HG03442 (cell line): ENCODE results near the gene ZFYVE16.
"Not testable (repeated sequence)": the region's sequence is repeated elsewhere in the genome, so short reads cannot be mapped to it uniquely, and the experiment has no call there.

Experiments
- ATAC-seq: cut with Tn5 transposase; IDR thresholded peaks from one replicate; pipeline ENCODE4 v1.9.1; 2021; ENCODE audit warnings: mild to moderate bottlenecking, moderate library complexity; ENCODE audit not compliant: unreplicated experiment

Gene ZFYVE16

GRCh38 chr5:80409367-80409966, 1.6 kb downstream of the ZFYVE16 start:
- no peak for ATAC-seq

- ATAC-seq: no peak
Observed at GRCh38 chr5:80411589-80412219, 3.8 kb downstream of the ZFYVE16 start.

GRCh38 chr5:80414113-80414512, 6.2 kb downstream of the ZFYVE16 start:
- ATAC-seq: no peak

GRCh38 chr5:80417973-80418372, 10.1 kb downstream of the ZFYVE16 start:
- no peak for ATAC-seq

GRCh38 chr5:80424365-80424764, 16.5 kb downstream of the ZFYVE16 start:
- not testable (repeated sequence) for ATAC-seq

- ATAC-seq: no peak
Observed at GRCh38 chr5:80435476-80435875, 27.6 kb downstream of the ZFYVE16 start.

- ATAC-seq: no peak
Observed at GRCh38 chr5:80437326-80437725, 29.5 kb downstream of the ZFYVE16 start.

GRCh38 chr5:80438739-80439138, 30.9 kb downstream of the ZFYVE16 start:
- no peak for ATAC-seq

GRCh38 chr5:80439213-80439612, 31.3 kb downstream of the ZFYVE16 start:
- no peak for ATAC-seq

GRCh38 chr5:80442742-80443141, 34.9 kb downstream of the ZFYVE16 start:
- no peak for ATAC-seq

- no peak for ATAC-seq
Observed at GRCh38 chr5:80453366-80453765, 45.5 kb downstream of the ZFYVE16 start.

- ATAC-seq: no peak
Observed at GRCh38 chr5:80463269-80463668, 55.4 kb downstream of the ZFYVE16 start.

- ATAC-seq: no peak
Observed at GRCh38 chr5:80466669-80467485, 59.0 kb downstream of the ZFYVE16 start.

- no peak for ATAC-seq
Observed at GRCh38 chr5:80468131-80468530, 60.3 kb downstream of the ZFYVE16 start.

GRCh38 chr5:80470631-80471030, 62.8 kb downstream of the ZFYVE16 start:
- not testable (repeated sequence) for ATAC-seq

- no peak for ATAC-seq
Observed at GRCh38 chr5:80474929-80475328, 67.1 kb downstream of the ZFYVE16 start.

GRCh38 chr5:80479713-80480112, 71.8 kb downstream of the ZFYVE16 start:
- ATAC-seq: no peak

- ATAC-seq: no peak
Observed at GRCh38 chr5:80480354-80480753, 72.5 kb downstream of the ZFYVE16 start.

GRCh38 chr5:80481019-80481893, 73.4 kb downstream of the ZFYVE16 start:
- ATAC-seq: no peak

- no peak for ATAC-seq
Observed at GRCh38 chr5:80482578-80482977, 74.7 kb downstream of the ZFYVE16 start.

- no peak for ATAC-seq
Observed at GRCh38 chr5:80483636-80484232, 75.9 kb downstream of the ZFYVE16 start.
